Progenitor cell of endocrine pancreas (in vitro differentiated cells): ENCODE measurements around the gene RASAL2. TPM values are rescaled to one million over a fixed set of nuclear protein-coding genes. Genes with fewer than 3 reads are reported as not detected.
A peak's percentile ranks its signal among the peaks of the same experiment; 100 is the strongest.

Source experiments
- DNase-seq: peaks from one replicate; pipeline ENCODE4 v3.0.0; 2021; ENCODE audit warnings: low spot score; ENCODE audit not compliant: unreplicated experiment
- H3K27ac Mint-ChIP-seq: 2 replicates; pipeline ENCODE4 v1.8.0; 2021; ENCODE audit warnings: mild to moderate bottlenecking, moderate library complexity, mixed read lengths
- H3K27me3 Mint-ChIP-seq: 2 replicates; pipeline ENCODE4 v1.8.0; 2021; ENCODE audit warnings: mixed read lengths
- H3K36me3 Mint-ChIP-seq: 2 replicates; pipeline ENCODE4 v1.8.0; 2022; ENCODE audit warnings: mixed read lengths; ENCODE audit not compliant: insufficient read depth
- H3K4me1 Mint-ChIP-seq: 2 replicates; pipeline ENCODE4 v1.8.0; 2021; ENCODE audit warnings: low read depth, mixed read lengths
- H3K4me3 Mint-ChIP-seq: 2 replicates; pipeline ENCODE4 v1.8.0; 2021; ENCODE audit warnings: low read depth, mild to moderate bottlenecking, moderate library complexity, mixed read lengths
- H3K9me3 Mint-ChIP-seq: 2 replicates; pipeline ENCODE4 v1.8.0; 2021; ENCODE audit warnings: low read depth, mixed read lengths
- CTCF ChIP-seq: fragments of 200-600 bp; sonication (generic); IDR thresholded peaks from one replicate; pipeline ENCODE4 v1.5.0; 2021; ENCODE audit warnings: antibody characterized with exemption, mild to moderate bottlenecking; ENCODE audit not compliant: unreplicated experiment
- total RNA-seq: library from RNA; stranded (reverse); gene quantifications from 2 replicates; pipeline ENCODE4 v1.2.1, GENCODE V29; 2021

The RASAL2 gene
- total RNA-seq, 1 donor from 2014 or later, result 28.5 TPM

- H3K4me3 Mint-ChIP-seq, result no peak overlapping the region
- no peaks in the 10 kb centered on the region for H3K9me3 Mint-ChIP-seq
- no peak overlapping the region for H3K27ac Mint-ChIP-seq
- DNase-seq, result no peak
- no peaks in the 10 kb centered on the region for H3K36me3 Mint-ChIP-seq
- peaks cover 4% of the 10 kb centered on the region for H3K4me1 Mint-ChIP-seq
- H3K27me3 Mint-ChIP-seq, result no peaks in the 10 kb centered on the region
- no peak for TF ChIP-seq CTCF
Observed at GRCh38 chr1:178531887-178532286, 438.0 kb downstream of the RASAL2 start.

- Mint-ChIP-seq H3K36me3 (no peaks in the 10 kb centered on the region), H3K9me3 (no peaks in the 10 kb centered on the region), H3K27ac (no peak overlapping the region), H3K4me1 (peaks cover 9% of the 10 kb centered on the region), H3K27me3 (no peaks in the 10 kb centered on the region), H3K4me3 (no peak overlapping the region)
- TF ChIP-seq CTCF, result peak; percentile 93
- DNase-seq, result peak; percentile 74
Observed at GRCh38 chr1:178532392-178532791, 438.5 kb downstream of the RASAL2 start.

- no peak for DNase-seq
- no peak for TF ChIP-seq CTCF
Observed at GRCh38 chr1:178533121-178533946, 439.4 kb downstream of the RASAL2 start.

More at GRCh38 chr1:178533121-178533946, 439.4 kb downstream of the RASAL2 start:
- Mint-ChIP-seq H3K27ac (no peak overlapping the region), H3K27me3 (no peaks in the 10 kb centered on the region), H3K4me1 (peaks cover 17% of the 10 kb centered on the region), H3K9me3 (no peaks in the 10 kb centered on the region), H3K4me3 (no peak overlapping the region), H3K36me3 (no peaks in the 10 kb centered on the region)

Other genes with a start within 250 kb of the RASAL2 start
- 0.67 and 1.5 TPM in 2 replicates for gene SEC16B, start 124.0 kb upstream of the RASAL2 start, total RNA-seq